Tibial nerve (tissue), 4 donors: ENCODE results near the gene ST3GAL3.

Experiments used
- CTCF ChIP-seq, 5 experiments: fragments of 200-600 bp in 3 of 5; fragments of 450-650 bp in 2 of 5; sonication (generic) in 3 of 5; IDR thresholded peaks; one replicate each; pipeline ENCODE4 v1.5.1; 2016 to 2019; ENCODE audit warnings: antibody characterized with exemption in 5 of 5, mild to moderate bottlenecking in 3 of 5, moderate library complexity in 2 of 5
- EP300 ChIP-seq, 2 donors: sonication (generic); formaldehyde crosslinking; IDR thresholded peaks; one replicate each; pipeline ENCODE4 v1.6.1; 2017; ENCODE audit warnings: antibody characterized with exemption in 2 of 2, mild to moderate bottlenecking in 1 of 2

- TF ChIP-seq CTCF (IDR thresholded peaks at IDR 0.05) = no peak
- TF ChIP-seq EP300 (IDR thresholded peaks at IDR 0.05) = no peak
Measured at GRCh38 chr1:43938892-43939587, 231.7 kb downstream of the ST3GAL3 start.
